NCI-H2107 treated with DMSO at 0.1 percent for 48 hours (cell line): ENCODE results near the gene TUT1.
"Not testable (repeated sequence)": the region's sequence is repeated elsewhere in the genome, so short reads cannot be mapped to it uniquely, and the experiment has no call there.

Source experiments
- DNase-seq: peaks from one replicate; lab custom pipeline; 2025; ENCODE audit not compliant: unreplicated experiment; lab: John Stamatoyannopoulos, UW

The TUT1 gene

DNA sequence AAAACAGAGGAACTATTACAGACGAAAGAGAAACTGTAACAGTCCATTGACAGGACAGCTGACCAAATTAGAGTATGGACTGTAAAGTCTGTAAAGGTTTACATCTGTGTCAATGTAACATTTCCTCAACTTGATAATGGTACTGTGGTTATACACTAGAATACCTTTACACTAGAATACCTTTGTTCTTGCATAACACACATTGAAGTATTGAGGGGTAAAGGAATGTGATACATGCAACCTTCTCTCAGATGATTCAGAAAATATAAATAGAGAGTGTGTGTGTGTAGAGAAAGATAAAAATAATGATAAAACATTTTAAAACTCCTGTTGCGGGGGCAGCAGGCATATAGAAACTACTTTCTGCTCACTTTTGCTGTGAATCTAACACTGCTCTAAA lies 12.1 kb downstream of the TUT1 start:
- no peak for DNase-seq

DNA sequence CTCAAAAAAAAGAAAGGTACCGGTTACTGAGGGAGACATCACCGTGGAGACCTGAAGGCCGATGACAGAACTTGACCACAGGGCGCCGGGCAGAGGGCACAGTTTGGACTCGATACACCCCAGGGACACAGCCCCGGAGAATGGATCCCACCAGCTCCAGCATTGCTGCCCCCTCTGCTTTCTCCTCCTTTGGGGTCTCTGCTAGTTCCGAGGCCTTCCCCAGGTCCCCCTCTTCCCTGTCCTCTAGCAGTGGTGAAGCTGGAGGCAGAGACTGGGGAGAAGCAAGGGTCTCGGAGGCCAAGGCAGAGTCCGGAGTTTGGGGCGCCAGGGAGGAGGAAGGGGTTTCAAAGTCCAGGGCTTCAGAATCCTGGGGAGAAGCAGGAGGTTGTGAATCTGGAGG lies 12.8 kb downstream of the TUT1 start:
- DNase-seq, result no peak

GRCh38 chr11:62577046-62577714 lies 14.1 kb downstream of the TUT1 start:
- no peak for DNase-seq

GRCh38 chr11:62575837-62576236 lies 15.5 kb downstream of the TUT1 start:
- no peak for DNase-seq

DNA sequence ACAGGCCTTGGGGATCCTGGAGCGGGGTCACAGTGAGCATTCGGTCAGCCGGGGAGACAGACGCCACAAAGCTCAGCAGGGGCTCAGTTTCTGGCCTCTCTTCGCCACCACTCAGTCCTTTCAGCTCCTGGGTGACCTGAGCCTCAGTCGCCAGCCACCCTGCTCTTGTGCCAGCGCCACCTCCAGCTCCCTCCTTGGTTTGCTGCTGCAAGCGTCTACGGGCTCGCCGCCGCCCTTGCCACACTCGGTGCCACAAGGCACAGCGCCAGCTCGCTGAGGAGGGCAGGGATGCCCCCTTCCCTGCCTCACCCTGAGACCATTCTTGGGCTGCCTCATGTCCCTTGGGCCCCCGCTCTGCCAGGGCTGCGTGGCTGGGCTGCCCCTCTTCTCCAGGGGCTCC lies 16.2 kb downstream of the TUT1 start:
- no peak for DNase-seq

GRCh38 chr11:62574363-62575071 lies 16.8 kb downstream of the TUT1 start:
- no peak for DNase-seq

DNA sequence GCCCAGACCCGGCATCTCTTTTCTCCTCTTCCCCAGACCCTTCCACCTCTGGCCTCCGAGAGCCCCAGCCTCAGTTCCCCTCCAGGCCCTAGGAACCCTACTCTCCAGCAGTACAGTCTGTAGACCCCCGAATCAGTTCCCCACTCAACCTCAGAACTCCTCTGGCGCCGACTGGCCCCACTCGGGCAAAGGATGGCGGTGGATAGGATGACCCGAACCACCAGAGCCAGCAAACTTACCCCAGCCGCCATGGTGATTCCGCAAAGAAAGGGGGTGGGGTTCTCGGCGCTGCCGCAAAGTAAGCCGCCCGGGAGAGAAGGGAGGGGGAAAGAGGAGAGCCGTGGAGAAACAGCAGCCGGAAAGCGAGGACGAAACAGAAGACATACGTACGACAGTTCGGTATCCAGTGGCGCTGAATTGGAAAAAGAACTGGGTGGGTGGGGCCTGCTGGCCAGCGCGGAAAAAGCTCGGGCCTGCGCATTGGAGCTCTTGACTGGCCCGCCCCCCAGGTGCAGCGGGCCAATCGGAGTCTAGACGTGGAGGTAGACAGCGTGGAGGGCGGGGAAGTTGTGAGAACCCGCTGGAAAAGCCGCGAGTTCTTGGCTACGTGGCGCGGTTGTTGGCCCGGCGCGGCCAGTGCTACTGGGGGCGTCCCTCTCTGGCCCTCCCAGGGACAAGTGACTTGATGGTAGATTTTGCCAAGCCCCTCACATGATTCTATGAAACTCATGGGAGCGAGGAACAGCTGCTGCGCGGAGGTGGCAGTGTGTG lies 17.5 kb downstream of the TUT1 start, which contains the start of gene EEF1G:
EEF1G (minus strand) TSS at position 300 of the 771 bp plus-strand sequence; CDS start at position 251, 49 bp downstream.
- peak; percentile 99 for DNase-seq

GRCh38 chr11:62573006-62573591 lies 18.2 kb downstream of the TUT1 start:
- DNase-seq, result no peak

- no peak for DNase-seq
Measured at GRCh38 chr11:62572431-62572830, 18.9 kb downstream of the TUT1 start.

DNA sequence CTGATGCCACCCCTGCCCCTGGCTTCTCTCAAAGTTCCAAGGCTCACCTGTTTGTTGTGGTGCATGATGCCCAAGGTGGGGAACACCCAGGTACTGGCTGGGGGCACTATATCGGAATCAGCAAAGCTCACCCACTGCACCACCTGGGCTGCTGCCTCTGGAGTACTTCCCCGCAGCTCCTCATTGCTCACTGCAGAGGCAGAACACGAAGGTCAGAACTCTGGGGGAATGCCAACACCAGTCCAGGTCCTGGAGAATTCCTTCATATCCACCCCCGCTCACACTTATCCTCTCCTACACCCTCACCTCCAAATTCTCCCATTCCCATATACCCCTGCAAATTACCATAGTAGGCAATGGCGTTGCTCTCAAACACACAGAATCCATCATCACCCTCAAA lies 19.8 kb downstream of the TUT1 start:
- not testable (repeated sequence) for DNase-seq

DNA sequence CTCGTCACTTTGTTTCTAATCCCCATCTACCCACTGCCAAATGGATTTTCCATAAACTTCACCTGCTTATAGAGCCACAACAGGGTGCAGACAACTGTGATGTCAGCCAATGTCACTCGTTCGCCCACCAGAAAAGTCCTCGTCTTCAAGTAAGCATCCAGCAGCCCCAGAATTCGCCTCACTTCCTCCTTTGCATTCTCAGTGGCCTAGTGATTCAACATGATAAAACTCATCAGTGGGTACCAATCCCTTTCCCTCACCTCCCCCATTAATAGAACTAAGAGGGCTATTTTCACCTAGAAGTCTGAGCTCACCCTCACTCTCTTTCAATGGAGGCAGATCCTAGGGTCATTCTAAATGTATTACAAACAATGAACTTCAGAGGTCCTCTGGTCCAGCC lies 20.4 kb downstream of the TUT1 start:
- DNase-seq, result not testable (repeated sequence)

DNA sequence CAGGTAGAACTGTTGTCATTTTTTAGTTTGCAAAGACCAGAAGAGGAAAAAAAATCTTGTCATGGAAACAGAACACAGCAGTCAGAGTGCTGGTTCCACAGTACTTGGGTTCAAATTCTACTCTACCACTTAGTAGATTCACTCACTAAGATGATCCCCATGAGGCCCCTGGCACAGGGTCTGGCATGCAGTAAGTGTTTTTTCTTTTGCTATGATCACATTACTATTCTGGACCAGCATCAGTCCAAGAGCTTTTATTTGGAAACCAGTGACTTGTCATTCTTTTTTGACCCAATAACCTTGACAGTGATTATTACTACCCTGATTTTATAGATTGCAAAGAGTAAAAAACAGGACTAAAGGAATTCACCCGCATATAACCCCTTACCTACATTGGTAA lies 21.7 kb downstream of the TUT1 start:
- no peak for DNase-seq

GRCh38 chr11:62567018-62567633 lies 24.2 kb downstream of the TUT1 start:
- no peak for DNase-seq

DNA sequence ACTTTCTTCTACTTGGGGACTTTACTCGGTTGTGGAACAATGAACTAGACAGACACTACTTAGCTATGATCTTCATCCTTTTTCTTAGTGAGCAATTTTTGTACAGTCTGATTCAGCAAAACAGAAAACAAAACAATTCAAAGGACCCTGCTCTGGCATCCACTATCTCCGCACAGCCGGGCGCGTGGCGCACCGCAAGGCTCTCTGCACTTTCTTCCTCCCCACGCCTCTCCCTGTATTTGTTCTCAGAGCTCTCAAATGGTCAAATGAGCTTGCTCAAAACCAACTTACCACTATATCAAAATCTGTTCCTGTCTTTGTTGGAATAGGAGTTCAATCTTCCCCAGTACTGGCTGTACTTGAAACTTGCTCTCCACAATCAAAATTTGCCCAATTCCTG lies 25.1 kb downstream of the TUT1 start:
- no peak for DNase-seq

DNA sequence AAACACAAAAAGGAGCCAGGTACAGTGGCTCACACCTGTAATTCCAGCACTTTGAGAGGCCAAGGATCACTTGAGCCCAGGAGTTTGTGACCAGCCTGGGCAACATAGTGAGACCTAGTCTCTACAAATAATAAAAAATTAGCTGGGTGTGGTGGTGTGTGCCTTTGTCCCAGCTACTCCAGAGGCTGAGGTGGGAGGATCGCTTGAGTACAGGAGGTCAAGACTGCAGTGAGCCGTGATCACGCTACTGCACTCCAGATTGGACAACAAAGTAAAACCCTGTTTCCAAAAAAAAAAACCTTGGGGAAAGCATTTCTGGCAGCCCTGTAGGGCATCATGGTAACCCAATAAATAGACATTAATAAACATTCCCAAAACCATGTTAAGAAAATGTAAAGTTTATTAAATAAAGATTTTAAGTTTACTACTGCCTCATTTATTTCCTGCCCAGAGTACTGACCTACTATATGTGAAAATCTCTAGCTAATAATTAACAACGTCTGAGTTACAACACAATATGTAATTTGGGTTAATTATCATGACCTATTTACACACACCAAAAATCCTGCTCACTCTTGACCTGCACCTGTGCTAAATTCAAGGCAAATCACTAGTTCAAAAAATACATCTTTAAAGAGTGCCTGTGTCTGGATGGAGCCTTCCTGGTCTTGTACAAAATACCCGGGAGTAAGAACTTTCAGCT lies 26.1 kb downstream of the TUT1 start:
- no peak for DNase-seq

DNA sequence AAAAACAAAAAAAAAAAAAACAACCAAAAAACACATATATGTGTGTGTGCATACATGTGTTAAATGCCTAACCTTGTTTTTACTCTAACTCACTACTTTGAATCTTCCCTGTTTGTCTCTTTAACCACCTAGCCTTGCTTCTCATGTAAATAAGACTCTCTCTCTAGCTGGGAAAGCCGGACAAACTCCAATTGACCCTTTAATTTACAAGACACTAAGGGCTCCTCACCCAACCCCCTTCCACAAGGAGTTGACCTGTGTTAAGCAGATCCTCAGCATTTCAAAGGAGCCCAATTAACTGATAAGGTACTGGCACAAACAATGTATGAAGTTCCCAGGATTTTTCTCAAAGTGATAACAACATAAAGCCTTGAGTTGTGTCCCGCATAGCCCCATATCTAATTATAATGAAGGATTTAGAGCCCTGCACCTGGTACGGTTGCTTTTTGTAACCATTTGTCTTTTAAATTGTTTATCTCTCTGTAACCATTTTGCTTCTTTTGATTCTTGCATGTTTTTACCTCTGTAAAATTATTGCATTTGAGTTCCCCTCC lies 29.6 kb downstream of the TUT1 start:
- not testable (repeated sequence) for DNase-seq

- DNase-seq, result peak; percentile 71
Measured at GRCh38 chr11:62560566-62561103, 30.7 kb downstream of the TUT1 start.

DNA sequence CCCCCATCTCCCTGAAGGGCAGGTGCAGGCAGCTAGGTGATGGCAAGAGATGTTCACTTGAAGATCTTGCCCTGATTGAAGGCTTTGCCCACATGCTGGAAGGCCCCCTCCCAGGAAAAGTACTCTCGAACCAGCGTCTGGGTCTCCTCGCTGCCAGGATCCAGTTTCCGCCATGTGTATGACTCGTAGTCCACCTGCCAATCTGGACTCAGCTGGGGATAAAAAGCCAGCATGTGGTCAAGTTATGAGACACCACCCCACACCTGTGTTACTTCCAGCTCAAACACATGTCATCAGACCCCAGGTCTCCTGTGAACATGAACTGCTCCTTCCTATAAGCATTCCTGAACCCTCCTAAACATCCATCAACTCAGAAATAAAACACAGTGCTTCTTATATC lies 31.7 kb downstream of the TUT1 start:
- not testable (repeated sequence) for DNase-seq

- no peak for DNase-seq
Measured at GRCh38 chr11:62559204-62559603, 32.1 kb downstream of the TUT1 start.

- DNase-seq, result no peak
Measured at GRCh38 chr11:62558669-62559068, 32.7 kb downstream of the TUT1 start.
